Measurements from ENCODE around the gene TACC2.

Gene TACC2

DNA sequence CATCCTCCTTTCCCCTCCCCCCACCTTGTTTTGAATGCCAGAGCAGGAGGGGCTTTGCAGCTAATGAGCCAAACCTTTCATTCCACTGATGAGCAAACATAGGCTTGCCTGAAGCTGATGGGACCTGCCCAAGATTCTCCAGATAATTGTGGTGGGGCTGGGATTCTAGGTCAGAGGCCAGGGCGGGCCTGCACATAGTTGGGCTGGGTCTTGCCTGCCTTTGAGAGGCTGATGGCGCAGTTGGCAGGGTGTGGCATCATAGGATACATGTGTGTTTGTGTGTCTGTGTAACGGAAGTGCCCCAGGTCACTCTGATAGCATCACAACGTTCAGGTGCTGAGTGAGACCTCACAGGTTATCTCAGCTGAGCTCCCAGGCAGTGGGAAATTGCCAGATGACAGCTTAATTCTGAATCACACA is 305.0 kb downstream of the TACC2 start:
- DNase-seq (ENCODE audit: low read depth in 2 of 2) = no peak

DNA sequence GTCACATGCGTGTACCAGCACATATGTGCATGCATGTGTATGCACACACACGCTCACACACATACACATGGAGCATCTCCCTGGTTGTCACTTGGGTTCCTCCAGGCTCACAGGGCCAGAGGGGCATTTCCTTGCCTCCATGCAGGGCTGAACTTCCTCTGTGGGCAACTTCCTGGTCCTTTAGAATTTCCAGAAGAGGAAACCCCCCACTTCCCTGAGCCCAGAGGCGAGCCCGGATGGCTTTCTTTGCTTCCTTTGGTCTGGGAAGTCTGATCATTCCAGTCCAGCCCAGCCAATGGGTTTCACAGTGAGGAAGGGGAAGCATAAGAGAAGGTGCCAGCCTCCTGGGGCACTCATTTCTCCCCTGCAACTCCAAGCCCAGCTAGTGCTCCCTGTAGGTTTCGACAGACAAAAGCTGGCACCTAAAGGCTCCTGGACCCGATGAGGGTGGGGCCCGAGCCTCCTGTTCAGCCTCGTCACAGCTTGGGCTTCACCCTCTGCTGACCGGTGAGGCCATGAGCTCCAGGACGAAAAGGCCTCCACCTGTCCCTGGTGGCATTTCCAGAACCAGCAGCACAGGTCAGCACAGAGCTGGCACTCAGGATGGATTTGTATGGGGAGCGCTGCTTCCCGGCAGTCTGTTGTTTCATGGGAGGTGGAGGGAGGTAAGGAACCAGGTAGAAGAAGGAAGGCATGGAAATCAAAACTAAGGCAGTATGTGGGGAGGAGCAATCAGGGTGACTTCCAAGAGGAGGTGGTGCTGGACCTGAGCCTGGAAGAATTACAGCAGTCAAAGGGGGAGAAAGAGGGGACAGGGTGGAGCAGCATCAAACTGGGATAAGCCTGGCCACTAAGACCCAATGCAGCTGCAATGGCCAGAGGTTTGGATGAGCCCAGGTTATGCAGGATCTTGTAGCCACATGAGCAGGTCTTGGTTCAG is 305.8 kb downstream of the TACC2 start:
- DNase-seq (ENCODE audit: low read depth in 2 of 2) = no peak

DNA sequence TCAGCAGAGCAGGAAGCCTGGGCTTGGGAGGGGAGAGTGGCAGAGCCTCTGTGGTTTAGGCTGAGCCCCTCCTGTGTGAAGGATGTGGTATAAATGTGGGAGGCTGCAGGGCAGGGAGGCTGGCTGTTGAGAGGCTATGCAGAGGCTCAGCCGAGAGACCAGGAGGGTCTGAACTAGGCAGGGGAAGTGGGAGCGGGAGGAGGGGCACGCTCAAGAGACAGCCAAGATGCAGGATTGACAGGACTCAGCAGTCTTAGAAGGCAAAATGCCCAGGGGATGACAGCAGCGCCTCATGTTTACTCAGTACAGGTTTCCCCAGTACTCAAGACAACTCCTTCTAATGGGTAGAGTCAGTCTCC is 306.5 kb downstream of the TACC2 start:
- DNase-seq (ENCODE audit: low read depth in 2 of 2) = no peak

DNA sequence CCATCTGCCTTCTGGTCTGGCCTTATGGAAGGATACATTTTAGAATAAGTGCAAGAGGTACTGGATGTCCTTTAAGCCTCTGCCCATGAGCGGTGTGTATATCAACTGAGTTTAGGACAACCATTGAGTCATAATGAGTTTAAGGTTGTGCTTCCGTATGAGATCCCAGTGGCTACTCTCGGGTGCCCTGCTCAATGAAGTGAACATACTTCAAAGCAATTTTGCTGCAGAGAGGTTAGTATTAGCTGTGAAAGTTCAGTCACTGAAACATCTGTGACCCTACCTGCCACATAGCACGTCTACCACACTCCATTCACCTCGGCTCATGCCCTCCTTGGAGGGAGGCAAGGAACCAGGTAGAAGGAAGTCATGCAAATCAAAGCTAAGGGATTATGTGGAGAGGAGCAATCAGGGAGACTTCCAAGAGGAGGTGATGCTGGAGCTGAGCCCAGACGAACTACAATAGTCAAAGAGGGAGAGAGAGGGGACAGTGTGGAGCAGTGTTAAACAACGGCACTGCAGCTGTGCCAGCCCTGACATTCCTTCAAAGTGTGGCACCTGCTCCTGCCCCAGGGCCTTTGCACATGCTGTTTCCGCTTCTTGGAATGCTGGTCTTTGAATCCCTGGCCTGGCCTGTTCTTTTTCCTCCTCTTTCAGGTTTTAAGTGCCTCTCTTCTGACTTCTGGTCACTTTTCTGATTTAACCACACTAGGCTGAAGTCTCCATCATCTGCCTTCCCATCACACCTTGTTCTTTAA is 307.6 kb downstream of the TACC2 start:
- no peak for DNase-seq (ENCODE audit: low read depth in 2 of 2)

DNA sequence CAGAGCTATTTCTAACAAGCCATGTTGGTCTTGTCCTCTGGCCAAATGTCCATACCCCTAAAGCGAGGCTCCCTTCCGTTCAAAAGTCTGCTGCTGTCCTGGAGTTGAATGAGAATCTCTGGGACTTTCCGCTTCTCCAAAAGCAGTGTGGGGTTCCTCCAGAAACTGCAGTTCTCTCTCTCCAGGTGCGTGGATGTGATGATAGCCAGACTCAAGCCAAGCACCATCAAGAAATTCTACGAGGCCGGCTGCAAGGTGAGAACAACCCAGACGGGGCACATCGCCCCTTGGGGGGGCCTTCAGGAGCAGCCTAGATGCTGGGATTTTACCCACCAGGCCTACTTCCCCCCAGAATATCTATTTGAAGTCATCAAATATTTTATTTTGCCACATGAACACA is 308.6 kb downstream of the TACC2 start:
- DNase-seq (ENCODE audit: low read depth in 2 of 2) = no peak

DNA sequence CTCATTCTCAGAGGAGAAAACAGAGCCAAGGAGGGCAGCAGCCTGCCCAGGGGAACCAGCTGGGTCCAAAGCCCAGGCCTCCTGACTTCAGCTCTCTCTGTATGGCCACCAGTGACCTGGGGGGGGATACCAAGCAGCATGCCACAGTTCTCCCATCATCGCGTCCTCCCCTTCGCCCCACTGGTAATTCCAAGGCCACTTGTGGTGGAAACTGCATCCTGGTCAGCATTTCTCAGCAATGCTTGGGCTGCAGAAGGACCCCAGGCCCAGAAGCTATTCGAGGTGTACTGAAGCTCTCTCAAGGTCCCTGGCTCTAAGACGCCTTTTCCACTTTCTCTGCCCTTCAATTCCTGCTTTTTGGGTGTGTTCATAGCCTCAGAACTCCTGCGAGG is 309.2 kb downstream of the TACC2 start:
- no peak for DNase-seq (ENCODE audit: low read depth in 2 of 2)

DNA sequence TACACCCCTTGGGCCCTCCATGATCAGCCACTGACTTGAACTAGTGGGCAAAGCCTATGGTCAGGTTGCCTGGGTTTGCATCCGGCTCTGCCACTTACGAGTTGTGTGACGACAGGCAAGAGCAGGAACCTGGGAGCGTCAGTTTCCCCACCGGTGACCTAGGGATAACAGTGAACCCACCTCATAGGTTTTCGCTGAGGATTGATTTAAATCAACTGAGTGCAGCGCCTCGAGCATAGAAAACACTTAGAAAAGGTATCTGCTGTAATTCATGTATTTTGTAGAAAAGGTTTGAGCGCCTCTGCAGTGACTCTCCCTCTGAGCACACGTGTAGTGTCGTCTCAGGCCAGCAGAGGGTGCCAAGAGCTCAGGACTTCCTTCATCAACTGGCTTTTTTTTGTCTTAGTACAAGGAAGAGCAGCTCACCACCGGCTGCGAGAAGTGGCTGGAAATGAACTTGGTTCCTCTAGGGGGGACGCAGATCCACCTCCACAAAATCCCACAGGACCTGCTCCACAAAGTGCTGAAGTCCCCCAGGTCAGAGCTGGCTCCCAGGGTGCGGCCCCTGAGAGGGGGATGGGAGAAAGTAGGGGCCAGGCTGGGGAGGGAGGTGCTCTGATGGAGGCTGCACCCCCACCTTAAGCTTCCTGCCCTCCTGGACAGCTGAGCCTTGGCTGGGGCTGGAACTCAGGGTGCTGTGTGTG is 309.8 kb downstream of the TACC2 start:
- DNase-seq (ENCODE audit: low read depth in 2 of 2) = peak; percentile 26 to 30

DNA sequence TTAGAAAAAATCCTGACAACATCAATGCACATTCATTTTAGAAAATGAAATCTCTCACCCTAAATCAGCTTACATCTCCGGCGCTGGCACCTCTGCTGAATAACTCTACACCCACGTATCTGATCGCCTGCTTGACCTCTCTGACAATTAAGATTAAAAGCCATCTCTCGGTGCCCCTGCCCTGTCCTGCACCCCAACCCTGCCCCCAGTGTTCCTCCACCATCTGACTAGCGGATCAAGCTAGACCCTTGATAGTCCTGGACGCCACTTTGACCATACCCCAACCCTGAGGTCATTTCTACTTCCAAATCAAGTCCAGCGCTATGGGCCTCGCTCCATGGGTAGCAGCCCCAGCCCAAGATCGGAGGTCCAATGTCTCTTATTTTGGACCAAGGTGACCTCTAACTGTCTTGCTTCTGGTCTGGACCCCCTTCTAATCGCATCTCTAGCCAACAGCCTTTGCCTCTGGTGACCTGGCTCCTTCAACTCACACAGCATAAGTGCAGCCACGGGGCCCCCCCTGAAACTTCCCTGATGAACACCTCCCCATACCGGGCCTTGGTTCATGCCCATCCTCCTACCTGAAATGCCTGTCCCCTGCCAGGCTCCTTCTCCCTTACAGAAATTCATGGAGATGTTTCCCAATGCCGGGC is 310.6 kb downstream of the TACC2 start:
- no peak for DNase-seq (ENCODE audit: low read depth in 2 of 2)

DNA sequence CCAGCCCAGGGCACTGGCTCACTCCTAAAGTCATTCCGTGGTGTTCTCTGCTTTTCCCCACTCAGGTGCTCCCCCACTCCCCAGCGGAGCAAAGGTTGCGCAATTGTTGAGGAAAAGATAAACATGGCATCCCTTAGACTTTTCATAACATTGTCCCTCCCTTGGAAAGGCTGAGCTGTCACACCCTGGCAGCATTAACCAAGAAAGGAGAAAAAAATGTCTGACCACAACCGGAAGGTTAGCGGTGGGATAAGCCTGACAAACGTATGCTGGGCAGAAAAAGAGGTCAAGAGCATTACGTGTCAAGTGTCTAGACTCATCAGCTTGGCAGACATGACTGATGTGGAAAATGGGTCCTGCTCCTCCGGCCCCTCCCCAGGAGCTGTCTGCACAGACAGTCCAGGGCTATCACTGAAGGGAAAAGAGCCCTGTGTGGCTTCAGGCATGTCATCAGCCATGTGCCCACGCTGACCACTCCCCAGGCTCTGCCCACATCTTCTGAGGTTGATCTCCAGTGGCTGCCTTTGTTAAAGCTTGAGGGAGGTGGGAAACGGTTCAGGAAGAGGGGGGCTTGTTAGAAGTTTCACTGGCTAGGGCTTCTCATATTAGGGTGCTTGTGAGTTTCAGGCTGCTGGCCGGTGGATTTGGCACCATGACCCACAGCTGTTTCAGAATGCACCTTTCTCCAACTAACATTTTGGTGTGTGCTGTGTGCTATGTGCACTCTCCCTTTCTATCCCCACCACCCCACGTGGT is 312.3 kb downstream of the TACC2 start:
- DNase-seq (ENCODE audit: low read depth in 2 of 2) = no peak

DNA sequence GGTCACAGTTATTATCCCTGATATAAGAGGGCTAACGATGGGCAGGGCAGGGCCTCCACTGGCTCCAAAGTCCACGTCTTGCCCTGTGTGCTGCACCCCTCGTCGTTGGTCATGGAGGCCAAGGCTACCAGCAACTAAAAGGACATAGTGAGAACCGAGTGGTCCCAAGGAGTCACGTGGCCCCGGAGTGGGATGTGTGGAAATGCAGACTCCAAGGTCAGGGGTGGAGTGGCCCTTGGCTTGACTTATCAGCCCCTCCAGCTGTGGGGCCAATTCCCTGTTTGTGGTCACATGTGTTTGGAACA is 312.8 kb downstream of the TACC2 start:
- no peak for DNase-seq (ENCODE audit: low read depth in 2 of 2)

DNA sequence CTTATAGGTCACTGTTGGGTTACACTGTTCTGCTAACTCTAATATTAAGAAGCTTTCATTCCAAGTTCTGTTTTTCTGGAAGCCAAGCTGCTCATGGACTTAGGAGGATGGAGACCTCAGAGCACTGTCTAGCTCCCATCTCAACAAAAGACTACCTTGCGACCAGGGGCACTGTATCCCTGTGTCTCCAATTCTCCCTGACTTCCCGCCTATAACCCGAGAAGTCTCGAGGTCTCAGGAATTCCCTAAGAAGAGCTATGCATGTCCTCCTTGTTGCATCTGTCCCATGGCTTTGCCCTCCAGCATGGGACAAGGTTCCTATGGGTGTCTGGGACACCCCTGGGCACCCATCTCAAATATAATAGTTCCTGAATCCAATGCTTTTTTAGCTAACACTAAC is 313.4 kb downstream of the TACC2 start:
- no peak for DNase-seq (ENCODE audit: low read depth in 2 of 2)

DNA sequence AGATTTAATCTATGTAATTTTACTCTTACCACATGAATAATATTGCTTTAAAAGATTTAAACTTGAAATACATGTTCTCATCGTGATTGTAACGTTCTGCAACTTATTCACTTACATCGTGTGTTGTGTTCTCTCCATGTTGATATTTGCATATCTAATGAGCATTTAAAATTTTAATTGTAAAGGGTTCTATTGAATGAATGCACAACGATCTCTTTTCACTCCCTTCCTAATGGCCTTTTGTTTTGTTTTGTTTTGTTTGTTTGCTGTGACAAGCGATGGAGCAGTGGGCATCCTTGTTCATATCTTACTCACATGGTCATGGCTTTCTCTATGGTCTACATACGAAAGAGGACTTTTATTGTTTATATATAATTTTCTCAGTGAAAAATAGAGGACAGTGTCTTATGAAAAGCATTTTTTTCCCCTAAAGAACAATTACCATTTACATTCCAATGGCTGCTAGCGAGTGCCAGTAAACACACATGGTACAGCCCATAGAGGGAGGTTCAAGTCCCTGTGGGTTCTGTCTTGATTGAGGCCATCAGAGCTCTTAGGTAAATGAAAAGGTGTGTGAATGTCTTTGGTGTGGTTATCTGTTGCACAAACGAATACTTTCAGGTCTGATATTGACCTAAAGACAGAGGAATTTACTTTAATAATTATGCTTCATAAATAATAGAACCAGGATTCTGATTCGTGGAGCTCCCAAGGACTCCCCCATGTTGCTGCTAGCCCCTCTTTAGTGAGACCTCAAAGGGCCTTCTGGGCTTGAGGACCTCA is 314.5 kb downstream of the TACC2 start:
- no peak for DNase-seq (ENCODE audit: low read depth in 2 of 2)

Data from stimulated activated CD8-positive, alpha-beta memory T cell treated with anti-CD3 and anti-CD28 coated beads, Interleukin-15, amount 100 ng/mL, for 48 hours (primary cell).